ENCODE measurements around the gene SLC25A27. TPM values are rescaled to one million over a fixed set of nuclear protein-coding genes. Genes with fewer than 3 reads are reported as not detected.

SLC25A27 gene
- polyA plus RNA-seq, 5 donors: 68.2 to 145 (median 113) TPM

- DNase-seq: no peak
These were observed 3.8 kb upstream of the SLC25A27 start for GRCh38 chr6:46648869-46649492.

- DNase-seq: peak; percentile 42 to 47
These were observed 1.8 kb upstream of the SLC25A27 start for GRCh38 chr6:46651006-46651405.

- peak; percentile 30 to 32 for DNase-seq
These were observed 959 bp upstream of the SLC25A27 start for GRCh38 chr6:46651816-46652215.

- DNase-seq: no peak
These were observed 558 bp upstream of the SLC25A27 start for GRCh38 chr6:46652232-46652602.

GRCh38 chr6:46653439-46654195 lies 842 bp downstream of the SLC25A27 start:
- peak; percentile 29 to 35 for DNase-seq

GRCh38 chr6:46655803-46656202 lies 3.0 kb downstream of the SLC25A27 start:
- no peak for DNase-seq

GRCh38 chr6:46657642-46658041 lies 4.9 kb downstream of the SLC25A27 start:
- DNase-seq: no peak

- DNase-seq: no peak
These were observed 8.7 kb downstream of the SLC25A27 start for GRCh38 chr6:46661483-46661882.

- DNase-seq: no peak
These were observed 14.6 kb downstream of the SLC25A27 start for GRCh38 chr6:46667377-46667776.

GRCh38 chr6:46674410-46674809 lies 21.6 kb downstream of the SLC25A27 start:
- DNase-seq: no peak

GRCh38 chr6:46676604-46677313 lies 24.0 kb downstream of the SLC25A27 start:
- no peak for DNase-seq

GRCh38 chr6:46677314-46677654 lies 24.5 kb downstream of the SLC25A27 start:
- no peak for DNase-seq

- no peak for DNase-seq
These were observed 32.0 kb downstream of the SLC25A27 start for GRCh38 chr6:46684771-46685170.

- no peak for DNase-seq
These were observed 34.9 kb downstream of the SLC25A27 start, which contains the start of gene TDRD6 for GRCh38 chr6:46687619-46688097. TSS of gene TDRD6 (plus strand) at chr6:46687885. CDS start at chr6:46688129, 244 bp downstream.

GRCh38 chr6:46688117-46688965 lies 35.6 kb downstream of the SLC25A27 start:
- no peak for DNase-seq

- no peak for DNase-seq
These were observed 36.2 kb downstream of the SLC25A27 start for GRCh38 chr6:46688966-46689335.

GRCh38 chr6:46689657-46690056 lies 36.9 kb downstream of the SLC25A27 start:
- DNase-seq: no peak

- peak; percentile 56 to 69 for DNase-seq
These were observed 37.5 kb downstream of the SLC25A27 start for GRCh38 chr6:46690141-46690755.

GRCh38 chr6:46690911-46691451 lies 38.2 kb downstream of the SLC25A27 start:
- DNase-seq: peak; percentile 21 to 25

GRCh38 chr6:46699970-46700369 lies 47.2 kb downstream of the SLC25A27 start:
- DNase-seq: no peak

GRCh38 chr6:46704562-46704961 lies 51.8 kb downstream of the SLC25A27 start:
- DNase-seq: peak in 1 of 2 donors; percentile 9
